ENCODE measurements around the gene SUN2.

GRCh38 chr22:38699143-38699542, 56.7 kb downstream of the SUN2 start:
- TF ChIP-seq CTCF (IDR thresholded peaks at IDR 0.05), result no peak
- no peak for TF ChIP-seq POLR2A (IDR thresholded peaks at IDR 0.05)

Data from uterus (tissue), 2 donors.